Vagina (tissue), 2 donors: ENCODE measurements around the gene KIR3DL1.

Source experiments
- POLR2A ChIP-seq, 2 donors: fragments of 450-650 bp; IDR thresholded peaks; one replicate each; pipeline ENCODE4 v1.6.1; 2017; ENCODE audit warnings: antibody characterized with exemption in 2 of 2, mild to moderate bottlenecking in 2 of 2, moderate library complexity in 2 of 2
- TF ChIP-seq, protein P1 (sequence below), 3 experiments: fragments of 450-650 bp in 2 of 3; fragments of 200-600 bp in 1 of 3; sonication (generic) in 1 of 3; IDR thresholded peaks; one replicate each; pipeline ENCODE4 v1.5.1; 2017 to 2019; ENCODE audit warnings: antibody characterized with exemption in 3 of 3, mild to moderate bottlenecking in 2 of 3, moderate library complexity in 2 of 3

DNA sequence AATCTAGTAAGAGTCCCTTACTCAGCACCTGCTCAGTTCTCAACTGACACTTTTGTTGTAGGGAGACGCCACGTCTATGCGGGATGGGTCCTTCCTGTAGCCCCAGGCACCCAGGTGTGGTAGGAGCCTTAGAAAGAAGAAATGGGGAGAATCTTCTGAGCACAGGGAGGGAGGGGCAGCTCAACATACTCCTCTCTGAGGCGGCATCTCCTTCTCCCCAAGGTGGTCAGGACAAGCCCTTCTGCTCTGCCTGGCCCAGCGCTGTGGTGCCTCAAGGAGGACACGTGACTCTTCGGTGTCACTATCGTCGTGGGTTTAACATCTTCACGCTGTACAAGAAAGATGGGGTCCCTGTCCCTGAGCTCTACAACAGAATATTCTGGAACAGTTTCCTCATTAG is 11.7 kb upstream of the KIR3DL1 start:
- TF ChIP-seq, protein P1, sequence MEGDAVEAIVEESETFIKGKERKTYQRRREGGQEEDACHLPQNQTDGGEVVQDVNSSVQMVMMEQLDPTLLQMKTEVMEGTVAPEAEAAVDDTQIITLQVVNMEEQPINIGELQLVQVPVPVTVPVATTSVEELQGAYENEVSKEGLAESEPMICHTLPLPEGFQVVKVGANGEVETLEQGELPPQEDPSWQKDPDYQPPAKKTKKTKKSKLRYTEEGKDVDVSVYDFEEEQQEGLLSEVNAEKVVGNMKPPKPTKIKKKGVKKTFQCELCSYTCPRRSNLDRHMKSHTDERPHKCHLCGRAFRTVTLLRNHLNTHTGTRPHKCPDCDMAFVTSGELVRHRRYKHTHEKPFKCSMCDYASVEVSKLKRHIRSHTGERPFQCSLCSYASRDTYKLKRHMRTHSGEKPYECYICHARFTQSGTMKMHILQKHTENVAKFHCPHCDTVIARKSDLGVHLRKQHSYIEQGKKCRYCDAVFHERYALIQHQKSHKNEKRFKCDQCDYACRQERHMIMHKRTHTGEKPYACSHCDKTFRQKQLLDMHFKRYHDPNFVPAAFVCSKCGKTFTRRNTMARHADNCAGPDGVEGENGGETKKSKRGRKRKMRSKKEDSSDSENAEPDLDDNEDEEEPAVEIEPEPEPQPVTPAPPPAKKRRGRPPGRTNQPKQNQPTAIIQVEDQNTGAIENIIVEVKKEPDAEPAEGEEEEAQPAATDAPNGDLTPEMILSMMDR (IDR thresholded peaks at IDR 0.05): no peak
- TF ChIP-seq POLR2A (IDR thresholded peaks at IDR 0.05): no peak
